CD4-positive, alpha-beta T cell (primary cell): ENCODE results near the gene ATP6V1G2. TPM values are rescaled to one million over a fixed set of nuclear protein-coding genes. Genes with fewer than 3 reads are reported as not detected.
A peak's percentile ranks its signal among the peaks of the same experiment; 100 is the strongest.

Experiments used
- ATAC-seq: fragments of 200-7000 bp; cut with Tn5 transposase; one replicate; pipeline ENCODE4 v1.10.0; 2022; ENCODE audit warnings: mild to moderate bottlenecking; ENCODE audit not compliant: poor library complexity
- CTCF ChIA-PET: fragments of 350-600 bp; sonication (Branson Sonifier 250); formaldehyde crosslinking; loops from one replicate; lab custom pipeline; 2021; ENCODE audit warnings: antibody characterized with exemption, inconsistent platforms; lab: Charles Lee
- POLR2A ChIA-PET: fragments of 350-600 bp; sonication (Branson Sonifier 250); formaldehyde crosslinking; loops from one replicate; lab custom pipeline; 2021; ENCODE audit warnings: antibody characterized with exemption, inconsistent platforms; lab: Charles Lee
- DNase-seq, 14 experiments: peaks; one replicate each; pipeline ENCODE4 v3.0.0-alpha.2; 2013 to 2020; ENCODE audit warnings: mixed read lengths in 2 of 14
- H3K27ac ChIP-seq, 2 donors: one replicate each; pipeline versions ENCODE4 v1.5.1 to v1.7.0; 2013; ENCODE audit warnings: low read length in 2 of 2, low read depth in 1 of 2, mild to moderate bottlenecking in 1 of 2
- H3K27me3 ChIP-seq, 2 experiments: 1 replicate in 1 of 2; 2 replicates in 1 of 2; pipeline versions ENCODE4 v1.6.1 to v1.7.0; 2013; ENCODE audit warnings: low read length in 2 of 2, control low read depth in 1 of 2, mild to moderate bottlenecking in 1 of 2, moderate library complexity in 1 of 2; ENCODE audit not compliant: insufficient read depth in 2 of 2, control insufficient read depth in 1 of 2
- H3K36me3 ChIP-seq: one replicate; pipeline ENCODE4 v1.6.1; 2013; ENCODE audit warnings: low read length, control low read depth; ENCODE audit not compliant: insufficient read depth
- H3K4me1 ChIP-seq: one replicate; pipeline ENCODE4 v1.6.1; 2013; ENCODE audit warnings: low read length, control low read depth; ENCODE audit not compliant: insufficient read depth
- H3K4me3 ChIP-seq: one replicate; pipeline ENCODE4 v1.5.1; 2013; ENCODE audit warnings: mild to moderate bottlenecking, low read length, moderate library complexity
- H3K9me3 ChIP-seq, 2 experiments: 1 replicate in 1 of 2; 2 replicates in 1 of 2; pipeline versions ENCODE4 v1.6.1 to v1.7.0; 2013; ENCODE audit warnings: low read length in 2 of 2, mild to moderate bottlenecking in 2 of 2, control low read depth in 1 of 2, moderate library complexity in 1 of 2; ENCODE audit not compliant: control insufficient read depth in 1 of 2, insufficient read depth in 1 of 2
- H3K27ac Mint-ChIP-seq: one replicate; pipeline ENCODE4 v1.8.0; 2020; ENCODE audit warnings: mixed read lengths
- H3K27me3 Mint-ChIP-seq: one replicate; pipeline ENCODE4 v1.8.0; 2021; ENCODE audit warnings: mixed read lengths
- H3K36me3 Mint-ChIP-seq: one replicate; pipeline ENCODE4 v1.8.0; 2021; ENCODE audit warnings: low read depth, mixed read lengths
- H3K4me1 Mint-ChIP-seq: one replicate; pipeline ENCODE4 v1.8.0; 2021; ENCODE audit warnings: low read depth, mixed read lengths
- H3K4me3 Mint-ChIP-seq: one replicate; pipeline ENCODE4 v1.8.0; 2020; ENCODE audit warnings: mild to moderate bottlenecking, mixed read lengths
- H3K9me3 Mint-ChIP-seq: one replicate; pipeline ENCODE4 v1.8.0; 2020; ENCODE audit warnings: mixed read lengths
- CTCF ChIP-seq: fragments of 200-600 bp; IDR thresholded peaks from one replicate; pipeline ENCODE4 v1.8.0; 2022; ENCODE audit warnings: antibody characterized with exemption, mild to moderate bottlenecking
- intact Hi-C, 2 experiments: fragments of 100-400 bp; cut with DNase I in 1 of 2; cut with micrococcal nuclease in 1 of 2; formaldehyde crosslinking; loops; one replicate each; pipeline versions ENCODE4 v1.15.1 to v1.9.0; 2023 to 2025; cut with DNase I, micrococcal nuclease
- total RNA-seq, 174 experiments: library from RNA in 2 of 174; stranded (reverse) in 2 of 174; gene quantifications; one replicate each; pipeline ENCODE4 v1.2.3 and lab custom pipeline; 2021 to 2026

The ATP6V1G2 gene
- total RNA-seq, 2 experiments from 2014 or later, result 2.6 to 3.3 TPM

- Histone ChIP-seq H3K36me3 (peaks cover 6% of the 10 kb centered on the region), H3K27ac (peak within 1 kb of the TSS; percentile 84 to 87), H3K4me1 (peaks cover 96% of the 10 kb centered on the region), H3K4me3 (peak within 1 kb of the TSS; percentile 67), H3K9me3 (no peaks in the 10 kb centered on the region), H3K27me3 (no peaks in the 10 kb centered on the region)
- Mint-ChIP-seq H3K27me3 (no peaks in the 10 kb centered on the region), H3K27ac (peak within 1 kb of the TSS; percentile 95), H3K36me3 (peaks cover 39% of the 10 kb centered on the region), H3K4me3 (peak within 1 kb of the TSS; percentile 95), H3K4me1 (peaks cover 99% of the 10 kb centered on the region), H3K9me3 (no peaks in the 10 kb centered on the region)
- POLR2A ChIA-PET, result interaction anchor here (1.0 to 34.9 kb wide), 4 partner anchors 1 to 31 kb away, joined by 5 to 1160 read pairs (median 601); partner anchors contain the start of genes DDX39B, LST1, LTA and LTB
- intact Hi-C loops, result loop anchor here in 1 of 2 experiments (1.0 to 2.0 kb wide), 2 partner anchors 9 to 13 kb away; no protein-coding TSS in a partner anchor
- no peak for TF ChIP-seq CTCF
- DNase-seq, result peak; percentile 52 to 89 (median 70)
- CTCF ChIA-PET, result interaction anchor here (0.6 to 12.5 kb wide), 5 partner anchors 8 to 26 kb away, joined by 3 to 169 read pairs (median 4); partner anchors contain the start of genes ATP6V1G2 and NFKBIL1
- peak; percentile 65 for ATAC-seq
Measured at GRCh38 chr6:31572041-31572911, 25.9 kb upstream of the ATP6V1G2 start, which contains the start of gene LTA. Gene LTA, plus strand, starts transcription at chr6:31572289. Its CDS starts 454 bp downstream, at chr6:31572743.

- Mint-ChIP-seq H3K27me3 (no peaks in the 10 kb centered on the region), H3K9me3 (no peaks in the 10 kb centered on the region), H3K27ac (peak overlapping the region; percentile 95), H3K4me1 (peaks cover 87% of the 10 kb centered on the region), H3K36me3 (peaks cover 27% of the 10 kb centered on the region), H3K4me3 (peak overlapping the region; percentile 11)
- peak overlapping the region; percentile 78 to 88 for H3K27ac ChIP-seq
- H3K27me3 ChIP-seq, result no peaks in the 10 kb centered on the region
- H3K9me3 ChIP-seq, result no peaks in the 10 kb centered on the region
- ChIA-PET CTCF (interaction anchor here (1.1 to 4.3 kb wide), 5 partner anchors 10 to 28 kb away, joined by 4 to 38 read pairs (median 9); partner anchors contain the start of genes LST1 and NCR3), POLR2A (interaction anchor here (0.7 to 34.9 kb wide), 6 partner anchors 12 to 35 kb away, joined by 3 to 1160 read pairs (median 4); partner anchors contain the start of genes DDX39B, LST1, LTA and LTB)
- no peak for ATAC-seq
- H3K4me1 ChIP-seq, result peaks cover 96% of the 10 kb centered on the region
- no peak for TF ChIP-seq CTCF
- H3K36me3 ChIP-seq, result peaks cover 1% of the 10 kb centered on the region
- intact Hi-C loops, result no loop called here
- no peak for DNase-seq
- H3K4me3 ChIP-seq, result no peak overlapping the region
Measured at GRCh38 chr6:31569861-31570536, 23.6 kb upstream of the ATP6V1G2 start.

GRCh38 chr6:31568537-31568961 lies 22.1 kb upstream of the ATP6V1G2 start:
- no peak for TF ChIP-seq CTCF
- peak; percentile 60 for ATAC-seq
- peaks cover 36% of the 10 kb centered on the region for H3K36me3 Mint-ChIP-seq
- H3K27me3 ChIP-seq, result no peaks in the 10 kb centered on the region
- CTCF ChIA-PET, result interaction anchor here (0.9 to 4.3 kb wide), 7 partner anchors 9 to 30 kb away, joined by 3 to 38 read pairs (median 9); partner anchors contain the start of genes DDX39B and LST1
- no peak overlapping the region for H3K4me3 ChIP-seq
- peaks cover 10% of the 10 kb centered on the region for H3K36me3 ChIP-seq
- no peaks in the 10 kb centered on the region for H3K9me3 ChIP-seq
- DNase-seq, result peak in 9 of 14 experiments; percentile 31 to 95 (median 61)
- POLR2A ChIA-PET, result interaction anchor here (1.0 to 34.9 kb wide), 4 partner anchors 11 to 27 kb away, joined by 3 to 1160 read pairs (median 26); partner anchors contain the start of genes DDX39B, LST1, LTA and LTB
- peak overlapping the region; percentile 95 for H3K27ac Mint-ChIP-seq
- H3K27ac ChIP-seq, result peak overlapping the region; percentile 78 to 88
- intact Hi-C loops, result loop anchor here in 1 of 2 experiments (1.0 kb wide), 1 partner anchor 8 kb away; no protein-coding TSS in a partner anchor
- peaks cover 81% of the 10 kb centered on the region for H3K4me1 Mint-ChIP-seq
- H3K4me3 Mint-ChIP-seq, result peak overlapping the region; percentile 65
- H3K27me3 Mint-ChIP-seq, result no peaks in the 10 kb centered on the region
- H3K4me1 ChIP-seq, result peaks cover 83% of the 10 kb centered on the region
- H3K9me3 Mint-ChIP-seq, result no peaks in the 10 kb centered on the region
